Left lung (tissue), 10 donors: ENCODE measurements around the gene NEIL3. TPM values are rescaled to one million over a fixed set of nuclear protein-coding genes. Genes with fewer than 3 reads are reported as not detected.

ENCODE experiments used
- ATAC-seq: fragments of 200-7000 bp; cut with Tn5 transposase; one replicate; pipeline ENCODE4 v1.9.1; 2020; ENCODE audit warnings: moderate library complexity
- DNase-seq, 4 donors: peaks; one replicate each; pipeline ENCODE4 v3.0.0-alpha.2; 2013 to 2020
- H3K27ac ChIP-seq, 2 donors: fragments of 200-600 bp; sonication (generic) in 1 of 2; one replicate each; pipeline versions ENCODE4 v1.5.0 to v1.8.0; 2020 to 2021
- H3K27me3 ChIP-seq, 2 donors: fragments of 200-600 bp; sonication (generic) in 1 of 2; one replicate each; pipeline versions ENCODE4 v1.5.0 to v1.8.0; 2020 to 2021
- H3K36me3 ChIP-seq, 2 donors: fragments of 200-600 bp; sonication (generic) in 1 of 2; one replicate each; pipeline versions ENCODE4 v1.5.0 to v1.8.0; 2020 to 2021
- H3K4me1 ChIP-seq, 2 donors: fragments of 200-600 bp; one replicate each; pipeline ENCODE4 v1.8.0; 2021
- H3K4me3 ChIP-seq, 2 donors: fragments of 200-600 bp; sonication (generic) in 1 of 2; one replicate each; pipeline versions ENCODE4 v1.5.0 to v1.8.0; 2020 to 2021; ENCODE audit warnings: mild to moderate bottlenecking in 1 of 2
- H3K9me3 ChIP-seq, 2 donors: fragments of 200-600 bp; sonication (generic) in 1 of 2; one replicate each; pipeline versions ENCODE4 v1.5.0 to v1.8.0; 2020 to 2021
- CTCF ChIP-seq, 2 donors: fragments of 200-600 bp; sonication (generic) in 1 of 2; IDR thresholded peaks; one replicate each; pipeline versions ENCODE4 v1.5.0 to v1.8.0; 2021; ENCODE audit warnings: antibody characterized with exemption in 2 of 2
- intact Hi-C, 2 donors: fragments of 100-400 bp; cut with DNase I; formaldehyde crosslinking; loops; one replicate each; pipeline versions ENCODE4 v1.11.2 to v1.14.2; 2022
- polyA plus RNA-seq, 6 donors: library from polyadenylated mRNA; unstranded; fragments of 120-200 nt; gene quantifications; one replicate each; pipeline ENCODE4 v1.2.1, GENCODE V29; 2013; ENCODE audit not compliant: insufficient read length in 6 of 6
- total RNA-seq, 2 donors: library from RNA; stranded (reverse); fragmentation: NEBNext Ultra II Directional; extraction: Animal tissue kit (Norgen Biotek cat#: 25700); gene quantifications; one replicate each; pipeline ENCODE4 v1.2.1, GENCODE V29; 2021
- donor health status: DM: no; HTN: yes; CAD: no.
- donor health status: DM: no; HTN: no; CAD: no.

Gene NEIL3
- total and polyA plus RNA-seq, 8 donors: 2.2 to 12.5 (median 5.5) TPM

- H3K27me3 ChIP-seq: no peaks in the 10 kb centered on the region
- no peaks in the 10 kb centered on the region for H3K9me3 ChIP-seq
- H3K36me3 ChIP-seq: no peaks in the 10 kb centered on the region
- H3K4me3 ChIP-seq: no peak overlapping the region
- no peak overlapping the region for H3K27ac ChIP-seq
- no peaks in the 10 kb centered on the region for H3K4me1 ChIP-seq
- no peak for DNase-seq
- no peak for TF ChIP-seq CTCF (IDR thresholded peaks at IDR 0.05)
- ATAC-seq: no peak
- intact Hi-C loops: no loop called here
Measured at GRCh38 chr4:177288335-177288734, 21.3 kb upstream of the NEIL3 start.

GRCh38 chr4:177290780-177291179 lies 18.9 kb upstream of the NEIL3 start:
- H3K27ac ChIP-seq: no peak overlapping the region
- no peak for TF ChIP-seq CTCF (IDR thresholded peaks at IDR 0.05)
- H3K4me1 ChIP-seq: no peaks in the 10 kb centered on the region
- no peaks in the 10 kb centered on the region for H3K27me3 ChIP-seq
- DNase-seq (no peak), ATAC-seq (no peak)
- no peaks in the 10 kb centered on the region for H3K36me3 ChIP-seq
- intact Hi-C loops: no loop called here
- H3K9me3 ChIP-seq: no peaks in the 10 kb centered on the region
- no peak overlapping the region for H3K4me3 ChIP-seq

- H3K27ac ChIP-seq: no peak overlapping the region
- intact Hi-C loops: no loop called here
- H3K4me1 ChIP-seq: no peaks in the 10 kb centered on the region
- no peaks in the 10 kb centered on the region for H3K36me3 ChIP-seq
- H3K27me3 ChIP-seq: no peaks in the 10 kb centered on the region
- peaks cover 0 to 4% of the 10 kb centered on the region in 2 donors for H3K9me3 ChIP-seq
- TF ChIP-seq CTCF (IDR thresholded peaks at IDR 0.05): no peak
- ATAC-seq (no peak), DNase-seq (no peak)
- H3K4me3 ChIP-seq: no peak overlapping the region
Measured at GRCh38 chr4:177292171-177292570, 17.5 kb upstream of the NEIL3 start.

- TF ChIP-seq CTCF (IDR thresholded peaks at IDR 0.05): no peak
Measured at GRCh38 chr4:177293208-177294033, 16.3 kb upstream of the NEIL3 start.

GRCh38 chr4:177297785-177298391 lies 11.8 kb upstream of the NEIL3 start:
- DNase-seq (no peak), ATAC-seq (no peak)
- no peaks in the 10 kb centered on the region for H3K36me3 ChIP-seq
- no peaks in the 10 kb centered on the region for H3K27me3 ChIP-seq
- H3K4me3 ChIP-seq: no peak overlapping the region
- intact Hi-C loops: no loop called here
- H3K9me3 ChIP-seq: peaks cover 0 to 21% of the 10 kb centered on the region in 2 donors
- no peak for TF ChIP-seq CTCF (IDR thresholded peaks at IDR 0.05)
- H3K27ac ChIP-seq: no peak overlapping the region
- H3K4me1 ChIP-seq: no peaks in the 10 kb centered on the region

More at GRCh38 chr4:177293208-177294033, 16.3 kb upstream of the NEIL3 start:
- no peaks in the 10 kb centered on the region for H3K27me3 ChIP-seq
- peaks cover 0 to 17% of the 10 kb centered on the region in 2 donors for H3K9me3 ChIP-seq
- no peaks in the 10 kb centered on the region for H3K36me3 ChIP-seq
- no peak overlapping the region for H3K4me3 ChIP-seq
- intact Hi-C loops: no loop called here
- no peaks in the 10 kb centered on the region for H3K4me1 ChIP-seq
- no peak overlapping the region for H3K27ac ChIP-seq
- no peak for ATAC-seq
- no peak for DNase-seq
